Activated T-cell treated with anti-CD3 and anti-CD28 coated beads for 4 hours (primary cell): ENCODE results near the gene GPER1.
"Not testable (repeated sequence)": the region's sequence is repeated elsewhere in the genome, so short reads cannot be mapped to it uniquely, and the experiment has no call there.

Experiments
- DNase-seq: peaks from one replicate; pipeline ENCODE4 v3.0.0-alpha.2; 2020

GPER1 gene

GRCh38 chr7:1087952-1088920 lies at the start of gene GPER1:
GPER1 (plus strand) TSS chr7:1088113; CDS start chr7:1091729, 3,616 bp downstream.
- DNase-seq = no peak

- not testable (repeated sequence) for DNase-seq
Observed at GRCh38 chr7:1040233-1040632, 47.7 kb upstream of the GPER1 start.

GRCh38 chr7:1040790-1041189 lies 47.1 kb upstream of the GPER1 start:
- no peak for DNase-seq

GRCh38 chr7:1041551-1042491 lies 46.1 kb upstream of the GPER1 start:
- DNase-seq = no peak

GRCh38 chr7:1042492-1042833 lies 45.5 kb upstream of the GPER1 start:
- DNase-seq = no peak

GRCh38 chr7:1043552-1044188 lies 44.2 kb upstream of the GPER1 start:
- DNase-seq = no peak

- peak; percentile 90 for DNase-seq
Observed at GRCh38 chr7:1044189-1045068, 43.5 kb upstream of the GPER1 start, which contains the start of gene GPR146. GPR146 (plus strand) TSS chr7:1044546; CDS start chr7:1057516, 12,970 bp downstream.

- no peak for DNase-seq
Observed at GRCh38 chr7:1045069-1046063, 42.5 kb upstream of the GPER1 start.

GRCh38 chr7:1046722-1047679 lies 40.9 kb upstream of the GPER1 start:
- no peak for DNase-seq

GRCh38 chr7:1049006-1049741 lies 38.7 kb upstream of the GPER1 start:
- no peak for DNase-seq

GRCh38 chr7:1049801-1050200 lies 38.1 kb upstream of the GPER1 start:
- DNase-seq = no peak

- no peak for DNase-seq
Observed at GRCh38 chr7:1050254-1050906, 37.5 kb upstream of the GPER1 start.

- no peak for DNase-seq
Observed at GRCh38 chr7:1050956-1051690, 36.8 kb upstream of the GPER1 start.

- DNase-seq = no peak
Observed at GRCh38 chr7:1052031-1052818, 35.7 kb upstream of the GPER1 start.

GRCh38 chr7:1053002-1053411 lies 34.9 kb upstream of the GPER1 start:
- DNase-seq = no peak

- no peak for DNase-seq
Observed at GRCh38 chr7:1053816-1054370, 34.0 kb upstream of the GPER1 start.
